Stomach (tissue), 9 donors: ENCODE data around the gene PPP1R13L. TPM values are rescaled to one million over a fixed set of nuclear protein-coding genes. Genes with fewer than 3 reads are reported as not detected.

Source experiments
- DNase-seq, 2 donors: peaks; one replicate each; pipeline versions ENCODE4 v3.0.0 to v3.0.0-alpha.2; 2013 to 2019
- H3K27ac ChIP-seq, 5 donors: fragments of 200-600 bp in 4 of 5; sonication (generic) in 4 of 5; one replicate each; pipeline ENCODE4 v1.5.1; 2013 to 2019; ENCODE audit warnings: mild to moderate bottlenecking in 1 of 5, moderate library complexity in 1 of 5
- H3K27me3 ChIP-seq, 3 donors: fragments of 200-600 bp; sonication (generic); one replicate each; pipeline ENCODE4 v1.5.1; 2017 to 2019; ENCODE audit warnings: mixed run types in 1 of 3
- H3K36me3 ChIP-seq, 4 donors: fragments of 200-600 bp; sonication (generic); 1 replicate in 3 of 4; 2 replicates in 1 of 4; pipeline ENCODE4 v1.5.1; 2016 to 2019
- H3K4me1 ChIP-seq, 4 donors: fragments of 200-600 bp; sonication (generic); one replicate each; pipeline ENCODE4 v1.5.1; 2016 to 2019
- H3K4me3 ChIP-seq, 4 donors: fragments of 200-600 bp; sonication (generic) in 3 of 4; one replicate each; pipeline ENCODE4 v1.5.1; 2016 to 2019; ENCODE audit warnings: mild to moderate bottlenecking in 1 of 4
- H3K9me3 ChIP-seq, 4 donors: fragments of 200-600 bp; sonication (generic); one replicate each; pipeline ENCODE4 v1.5.1; 2016 to 2019
- CTCF ChIP-seq, 7 experiments: fragments of 450-650 bp in 4 of 7; fragments of 200-600 bp in 3 of 7; sonication (generic) in 3 of 7; IDR thresholded peaks; one replicate each; pipeline ENCODE4 v1.5.1; 2016 to 2019; ENCODE audit warnings: antibody characterized with exemption in 7 of 7, control low read depth in 2 of 7, mild to moderate bottlenecking in 1 of 7
- EP300 ChIP-seq: sonication (generic); formaldehyde crosslinking; IDR thresholded peaks from one replicate; pipeline ENCODE4 v1.6.1; 2017; ENCODE audit warnings: antibody characterized with exemption
- POLR2A ChIP-seq, 4 donors: fragments of 450-650 bp; IDR thresholded peaks; one replicate each; pipeline ENCODE4 v1.6.1; 2016; ENCODE audit warnings: antibody characterized with exemption in 4 of 4, control low read depth in 2 of 4, mild to moderate bottlenecking in 1 of 4, moderate library complexity in 1 of 4
- POLR2AphosphoS5 ChIP-seq, 3 donors: sonication (generic); formaldehyde crosslinking; IDR thresholded peaks; one replicate each; pipeline ENCODE4 v1.6.1; 2016; ENCODE audit warnings: antibody characterized with exemption in 3 of 3
- WGBS, 5 donors: extraction: QIAGEN DNeasy Blood & Tissue Kit in 3 of 5; methylation state at CpG; one replicate each; pipeline versions ENCODE4 v1.1.5 to v1.1.7; 2013 to 2018; 5-methylcytosine and 5-hydroxymethylcytosine counted together
- intact Hi-C: fragments of 100-400 bp; cut with DNase I; formaldehyde crosslinking; loops from one replicate; pipeline ENCODE4 v1.15.1; 2023; ENCODE audit warnings: low total_unique reads
- polyA plus RNA-seq, 3 donors: library from polyadenylated mRNA; stranded (reverse); fragments of 200-250 nt; gene quantifications; one replicate each; pipeline ENCODE4 v1.2.3, GENCODE V29; 2013
- total RNA-seq, 5 donors: library from RNA; depleted of rRNA; stranded (reverse); fragments of >200 nt; gene quantifications; one replicate each; pipeline versions ENCODE4 v1.1.0 to v1.2.3, GENCODE V29; 2014 to 2016
- donor health status: healthy with polysubstance abuse.
- donor health status: Bipolar disorder and iron deficiency.
- donor health status: healthy.

The PPP1R13L gene
- total and polyA plus RNA-seq, 8 donors = 2.4 to 120 (median 19.9) TPM

- intact Hi-C loops = no loop called here
- Histone ChIP-seq H3K4me1 (peaks cover 43 to 67% (median 56%) of the 10 kb centered on the region in 4 donors), H3K27ac (no peak overlapping the region), H3K9me3 (no peaks in the 10 kb centered on the region), H3K4me3 (no peak overlapping the region), H3K27me3 (peaks cover 0 to 29% (median 13%) of the 10 kb centered on the region in 3 donors), H3K36me3 (peaks cover 0 to 4% (median under 1%) of the 10 kb centered on the region in 4 donors)
- 58 to 77% (median 66%) methylated on average over 4 of the region's 4 CpGs for WGBS, 5 donors
- DNase-seq = no peak
- TF ChIP-seq CTCF (IDR thresholded peaks at IDR 0.05) (no peak), EP300 (no peak), POLR2AphosphoS5 (IDR thresholded peaks at IDR 0.05) (no peak), POLR2A (IDR thresholded peaks at IDR 0.05) (no peak)
Observed at GRCh38 chr19:45403272-45403671, 1.6 kb downstream of the PPP1R13L start.

- peaks cover 42 to 65% (median 58%) of the 10 kb centered on the region in 4 donors for H3K4me1 ChIP-seq
- H3K27me3 ChIP-seq = peaks cover 0 to 33% (median 13%) of the 10 kb centered on the region in 3 donors
- intact Hi-C loops = no loop called here
- DNase-seq = peak; percentile 31 to 81
- H3K4me3 ChIP-seq = peak overlapping the region in 1 of 4 donors; percentile 20
- no peaks in the 10 kb centered on the region for H3K36me3 ChIP-seq
- TF ChIP-seq CTCF (IDR thresholded peaks at IDR 0.05) (peak in 2 of 7 experiments; percentile 29 to 41), POLR2AphosphoS5 (IDR thresholded peaks at IDR 0.05) (no peak), EP300 (no peak), POLR2A (IDR thresholded peaks at IDR 0.05) (no peak)
- 20 to 44% (median 29%) methylated on average over 17 to 40 of the region's 40 CpGs for WGBS, 5 donors
- H3K9me3 ChIP-seq = no peaks in the 10 kb centered on the region
- peak overlapping the region in 3 of 5 donors; percentile 5 to 15 (median 14) for H3K27ac ChIP-seq
Observed at GRCh38 chr19:45402298-45403061, 2.4 kb downstream of the PPP1R13L start.

- no peak for TF ChIP-seq EP300
- TF ChIP-seq POLR2A (IDR thresholded peaks at IDR 0.05) = no peak
- no peak for TF ChIP-seq CTCF (IDR thresholded peaks at IDR 0.05)
- TF ChIP-seq POLR2AphosphoS5 (IDR thresholded peaks at IDR 0.05) = no peak
- no peak overlapping the region for H3K4me3 ChIP-seq
- H3K36me3 ChIP-seq = peaks cover 0 to 4% (median 2%) of the 10 kb centered on the region in 4 donors
- no peak overlapping the region for H3K27ac ChIP-seq
- WGBS, 5 donors = 85 to 94% (median 89%) methylated on average over 6 of the region's 6 CpGs
- H3K27me3 ChIP-seq = peaks cover 0 to 37% (median 13%) of the 10 kb centered on the region in 3 donors
- DNase-seq = no peak
- H3K9me3 ChIP-seq = no peaks in the 10 kb centered on the region
- intact Hi-C loops = no loop called here
- peaks cover 35 to 58% (median 52%) of the 10 kb centered on the region in 4 donors for H3K4me1 ChIP-seq
Observed at GRCh38 chr19:45401815-45402214, 3.1 kb downstream of the PPP1R13L start.

GRCh38 chr19:45400192-45400591, 4.7 kb downstream of the PPP1R13L start:
- intact Hi-C loops = no loop called here
- H3K4me3 ChIP-seq = no peak overlapping the region
- peaks cover 34 to 48% (median 42%) of the 10 kb centered on the region in 4 donors for H3K4me1 ChIP-seq
- DNase-seq = no peak
- TF ChIP-seq POLR2AphosphoS5 (IDR thresholded peaks at IDR 0.05) (no peak), EP300 (no peak), POLR2A (IDR thresholded peaks at IDR 0.05) (no peak)
- peaks cover 0 to 54% (median 18%) of the 10 kb centered on the region in 3 donors for H3K27me3 ChIP-seq
- H3K9me3 ChIP-seq = no peaks in the 10 kb centered on the region
- H3K36me3 ChIP-seq = peaks cover 4 to 20% (median 18%) of the 10 kb centered on the region in 4 donors
- 73 to 88% (median 85%) methylated on average over 5 to 6 of the region's 6 CpGs for WGBS, 5 donors
- no peak overlapping the region for H3K27ac ChIP-seq
